ENCODE results near the gene CHAC2.
A peak's percentile ranks its signal among the peaks of the same experiment; 100 is the strongest.
"Not testable (repeated sequence)": the region's sequence is repeated elsewhere in the genome, so short reads cannot be mapped to it uniquely, and the experiment has no call there.

The CHAC2 gene

DNA sequence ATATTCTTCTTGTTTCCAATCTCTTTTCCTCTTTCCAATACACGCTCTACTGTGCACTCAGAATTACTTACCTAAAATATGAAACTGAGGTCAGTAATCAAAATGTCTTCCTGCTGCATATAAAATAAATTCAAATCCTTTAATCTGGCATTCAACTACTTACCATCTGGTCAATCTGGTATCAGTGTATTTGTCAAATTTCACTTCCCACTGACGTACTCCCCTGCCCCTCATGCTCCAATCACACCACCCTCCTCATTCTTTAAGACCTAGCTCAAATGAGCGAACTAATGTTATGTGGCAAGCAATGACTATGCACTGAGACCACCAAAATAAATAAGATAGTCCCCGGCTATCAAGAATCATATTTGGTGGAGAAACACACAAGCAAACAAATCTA lies 12.5 kb downstream of the CHAC2 start:
- no peak for DNase-seq

DNA sequence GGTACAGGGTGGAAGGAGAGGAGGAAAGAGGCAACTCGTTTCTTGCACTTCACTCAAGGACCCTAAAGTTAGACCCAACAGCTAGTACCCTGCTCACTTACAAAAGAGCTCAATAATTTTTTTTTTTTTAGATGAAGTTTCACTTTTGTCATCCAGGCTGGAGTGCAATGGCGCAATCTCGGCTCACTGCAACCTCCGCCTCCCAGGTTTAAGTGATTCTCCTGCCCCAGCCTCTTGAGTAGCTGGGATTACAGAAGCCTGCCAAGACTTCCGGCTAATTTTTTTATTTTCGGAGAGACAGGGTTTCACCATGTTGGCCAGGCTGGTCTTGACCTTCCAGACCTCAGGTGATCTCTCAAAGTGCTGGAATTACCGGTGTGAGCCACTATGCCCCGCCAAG lies 15.1 kb downstream of the CHAC2 start:
- no peak for DNase-seq

DNA sequence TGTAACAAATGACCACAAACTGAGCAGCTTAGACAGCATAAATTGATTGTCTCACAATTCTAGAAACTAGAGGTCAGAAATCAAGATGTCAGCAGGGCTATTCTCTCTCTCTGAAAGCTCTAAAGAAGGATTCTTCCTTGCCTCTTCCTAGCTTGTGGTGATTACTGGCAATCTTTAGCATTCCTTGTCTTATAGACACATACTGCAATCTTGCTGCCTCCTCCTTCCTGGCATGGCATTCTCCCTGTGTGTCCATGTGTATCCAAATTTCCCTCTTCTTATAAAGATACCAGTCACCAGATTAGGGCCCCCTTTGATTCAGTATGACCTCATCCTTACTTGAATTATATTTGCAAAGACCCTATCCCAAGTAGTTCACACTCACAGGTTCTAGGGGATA lies 16.8 kb downstream of the CHAC2 start:
- DNase-seq = no peak

DNA sequence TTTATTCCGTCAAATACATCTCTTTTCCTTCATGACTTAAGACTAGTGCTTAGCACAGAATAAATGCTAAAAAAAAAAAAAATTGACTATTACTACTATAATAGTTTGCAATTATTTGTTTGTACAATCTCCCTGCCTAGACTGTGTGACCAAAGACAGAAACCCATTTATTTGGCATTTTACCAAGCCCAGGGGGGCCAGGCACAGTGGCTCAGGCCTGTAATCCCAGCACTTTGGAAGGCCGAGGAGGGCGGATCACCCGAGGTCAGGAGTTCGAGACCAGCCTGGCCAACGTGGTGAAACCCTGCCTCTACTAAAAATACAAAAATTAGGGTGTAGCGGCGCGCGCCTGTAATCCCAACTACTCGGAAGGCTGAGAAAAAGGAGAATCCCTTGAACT lies 17.8 kb downstream of the CHAC2 start:
- no peak for DNase-seq

DNA sequence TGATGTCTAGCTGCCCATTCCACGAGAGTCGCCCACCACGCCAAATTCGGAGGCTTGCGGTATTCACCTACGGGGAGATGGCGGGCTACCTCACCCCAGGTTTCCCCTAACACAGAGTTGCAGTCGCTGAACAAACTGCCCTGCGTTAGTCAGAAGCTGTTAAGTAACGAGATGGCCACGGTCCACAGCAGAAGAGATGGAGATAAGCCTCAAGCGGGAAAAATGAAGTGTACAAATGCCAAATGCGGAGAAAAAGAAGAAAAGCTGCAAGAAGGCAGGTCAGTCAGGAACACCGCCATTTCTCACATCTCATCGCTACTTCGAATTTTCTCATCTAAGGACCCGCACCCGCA lies 18.7 kb downstream of the CHAC2 start:
- DNase-seq = peak in 1 of 4 experiments; percentile 2

DNA sequence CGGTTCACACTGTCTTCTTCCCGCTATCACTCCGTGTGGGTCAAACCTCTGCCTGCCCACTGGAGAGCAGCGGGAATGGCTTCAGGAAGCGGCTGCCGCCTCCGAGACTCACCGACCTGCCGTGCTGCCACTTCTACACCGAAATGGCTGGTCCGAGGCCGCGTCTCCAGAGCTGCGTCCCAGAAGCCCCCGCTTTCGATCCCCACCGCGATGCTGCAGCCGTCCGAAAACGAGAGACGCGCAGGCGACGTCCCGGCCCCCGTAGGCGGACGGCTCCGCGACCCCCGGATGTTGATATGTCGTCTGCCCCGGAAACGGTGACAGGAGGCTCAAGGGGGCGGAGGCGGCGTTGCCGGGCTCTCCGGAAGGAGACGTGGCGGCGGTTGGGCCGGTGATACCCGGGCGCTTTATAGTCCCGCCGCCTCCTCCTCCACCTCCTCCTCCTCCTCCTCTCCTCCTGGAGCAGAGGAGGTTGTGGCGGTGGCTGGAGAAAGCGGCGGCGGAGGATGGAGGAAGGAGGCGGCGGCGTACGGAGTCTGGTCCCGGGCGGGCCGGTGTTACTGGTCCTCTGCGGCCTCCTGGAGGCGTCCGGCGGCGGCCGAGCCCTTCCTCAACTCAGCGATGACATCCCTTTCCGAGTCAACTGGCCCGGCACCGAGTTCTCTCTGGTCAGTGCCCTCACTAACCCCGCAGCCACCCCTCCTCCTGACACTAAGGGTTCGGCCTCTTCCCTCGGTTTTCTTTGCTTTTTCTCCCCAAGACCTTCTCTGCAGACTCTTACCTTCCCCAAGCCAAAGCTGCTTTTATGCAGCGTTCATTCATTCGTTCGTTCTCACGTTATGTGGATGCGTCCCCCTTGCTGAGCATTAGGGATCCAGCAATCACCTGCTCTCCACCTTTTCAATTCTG lies 19.4 kb downstream of the CHAC2 start, which contains the start of the genes ASB3 and ERLEC1:
TSS of gene ASB3 (minus strand) at position 249 of the 909 bp plus-strand sequence. CDS start 21,381 bp downstream, outside the sequence.
TSS of gene ERLEC1 (plus strand) at position 340 of the 909 bp plus-strand sequence. CDS start at position 507, 167 bp downstream.
- DNase-seq = peak; percentile 70 to 82 (median 76)

DNA sequence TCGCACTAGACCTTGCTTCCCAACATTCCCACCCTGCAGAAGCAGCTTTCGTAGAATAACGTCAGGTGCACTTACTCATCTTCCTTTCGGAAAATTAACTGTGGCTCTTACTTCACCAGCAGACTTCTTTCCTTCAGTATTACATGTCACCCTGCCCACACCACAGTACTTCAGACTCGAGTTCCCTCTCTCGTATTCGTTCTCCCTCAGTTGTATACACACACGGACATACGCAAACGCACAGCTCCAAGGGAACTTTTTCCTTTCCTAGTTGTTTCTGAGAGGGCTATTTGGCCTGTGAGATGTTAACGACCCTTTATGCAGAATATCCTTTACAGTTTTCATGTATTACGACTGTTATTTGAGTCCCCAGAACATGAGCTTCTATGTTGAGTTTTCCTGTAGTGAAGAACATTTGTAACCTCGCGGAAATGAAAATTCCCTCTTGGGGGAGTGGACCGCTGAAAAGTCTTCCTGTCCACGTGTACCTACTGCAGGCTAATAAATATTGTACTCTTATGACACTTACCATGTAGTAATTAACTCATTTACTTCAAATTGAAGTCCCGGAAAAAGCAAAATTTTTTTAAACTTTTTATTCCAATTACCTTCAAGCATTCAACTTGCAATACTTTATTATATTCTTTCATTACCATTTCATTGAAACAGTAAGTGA lies 20.1 kb downstream of the CHAC2 start:
- DNase-seq = no peak

DNA sequence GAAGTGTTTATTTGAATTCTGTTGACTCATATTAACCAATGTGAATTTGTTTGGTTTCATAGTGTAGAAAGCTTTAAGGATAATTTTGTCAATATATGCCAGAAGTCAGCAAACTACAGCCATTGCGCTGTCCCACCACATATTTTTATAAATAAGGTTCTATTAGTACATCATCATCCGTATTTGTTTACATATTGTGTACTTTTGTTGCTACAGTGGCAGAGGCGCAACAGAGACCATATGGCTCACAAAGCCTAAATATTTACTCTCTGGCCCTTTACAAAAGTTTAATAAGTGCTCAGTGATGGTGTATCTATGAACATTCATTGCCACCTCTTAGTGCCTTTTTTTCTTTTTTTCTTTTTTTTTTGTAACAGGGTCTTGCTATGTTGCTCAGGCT lies 25.7 kb downstream of the CHAC2 start:
- no peak for DNase-seq

DNA sequence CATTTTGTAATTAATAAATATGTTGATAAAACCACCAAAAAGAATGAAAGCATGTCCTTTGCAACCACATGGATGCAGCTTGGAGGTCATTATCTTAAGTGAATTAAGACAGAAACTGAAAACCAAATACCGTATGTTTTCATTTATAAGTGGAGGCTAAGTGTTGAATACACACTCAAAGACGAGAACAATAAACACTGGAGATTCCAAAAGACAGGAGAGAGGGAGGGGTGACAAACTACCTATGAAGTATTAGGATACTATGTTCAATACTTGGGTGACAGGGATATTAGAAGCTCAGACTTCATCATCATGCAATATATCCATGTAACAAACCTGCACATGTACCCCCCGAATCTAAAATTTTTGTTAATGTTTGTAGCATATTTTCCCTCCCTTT lies 26.2 kb downstream of the CHAC2 start:
- DNase-seq = no peak

DNA sequence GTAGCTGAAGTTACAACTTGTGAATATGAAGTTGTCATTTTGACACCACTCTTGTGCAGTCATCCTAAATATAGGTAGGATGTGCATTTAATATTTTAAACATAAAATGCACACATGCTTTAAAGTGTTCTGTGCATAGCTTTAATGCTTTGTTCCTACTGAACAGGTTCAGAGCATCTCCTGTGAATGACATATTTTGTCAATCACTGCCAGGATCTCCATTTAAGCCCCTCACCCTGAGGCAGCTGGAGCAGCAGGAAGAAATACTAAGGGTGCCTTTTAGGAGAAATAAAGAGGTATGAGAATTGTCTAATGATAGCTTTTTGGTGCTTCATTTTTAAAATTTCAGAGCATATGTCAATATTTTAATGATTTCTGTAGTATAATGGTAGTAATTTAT lies 33.9 kb downstream of the CHAC2 start:
- DNase-seq = no peak

DNA sequence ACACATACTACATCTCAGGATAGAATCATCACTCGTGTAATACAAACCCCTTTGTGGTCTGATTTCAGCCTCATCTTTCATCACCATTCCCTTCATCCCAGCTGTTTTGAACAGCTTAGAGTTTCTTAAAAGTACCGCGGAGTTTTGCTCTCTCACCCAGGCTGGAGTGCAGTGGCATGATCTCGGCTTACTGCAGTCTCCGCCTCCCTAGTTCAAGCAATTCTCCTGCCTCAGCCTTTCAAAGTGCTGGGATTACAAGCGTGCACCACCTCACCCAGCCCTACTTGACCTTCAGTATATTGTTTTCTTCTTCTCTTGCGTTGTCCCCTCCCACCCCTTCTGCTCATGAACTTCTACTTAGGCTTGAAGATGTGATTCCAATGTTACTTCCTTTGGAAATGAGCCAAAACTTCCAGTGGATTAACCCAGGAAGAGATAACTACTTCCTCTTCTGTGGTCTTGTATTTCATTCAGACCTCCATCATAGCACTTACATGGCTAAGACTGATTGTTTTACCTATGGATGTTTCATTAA lies 35.1 kb downstream of the CHAC2 start:
- no peak for DNase-seq

DNA sequence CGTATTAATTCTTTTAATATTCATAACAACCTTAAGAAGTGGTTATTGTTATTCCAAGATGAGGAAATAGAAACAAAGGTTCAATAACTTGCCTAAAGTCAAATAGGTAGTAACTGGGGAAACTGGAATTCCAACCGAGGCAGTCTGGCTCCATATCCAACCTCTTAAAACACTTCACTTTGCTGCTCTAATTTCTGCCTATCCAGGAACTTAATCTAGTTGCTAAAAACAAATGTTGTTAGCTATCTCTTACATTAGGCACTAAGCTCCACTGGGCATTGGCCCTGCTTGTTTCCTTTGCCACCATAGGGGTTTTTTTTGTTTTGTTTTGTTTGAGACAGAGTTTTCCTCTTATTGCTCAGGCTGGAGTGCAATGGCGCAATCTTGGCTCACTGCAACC lies 44.0 kb downstream of the CHAC2 start:
- no peak for DNase-seq

DNA sequence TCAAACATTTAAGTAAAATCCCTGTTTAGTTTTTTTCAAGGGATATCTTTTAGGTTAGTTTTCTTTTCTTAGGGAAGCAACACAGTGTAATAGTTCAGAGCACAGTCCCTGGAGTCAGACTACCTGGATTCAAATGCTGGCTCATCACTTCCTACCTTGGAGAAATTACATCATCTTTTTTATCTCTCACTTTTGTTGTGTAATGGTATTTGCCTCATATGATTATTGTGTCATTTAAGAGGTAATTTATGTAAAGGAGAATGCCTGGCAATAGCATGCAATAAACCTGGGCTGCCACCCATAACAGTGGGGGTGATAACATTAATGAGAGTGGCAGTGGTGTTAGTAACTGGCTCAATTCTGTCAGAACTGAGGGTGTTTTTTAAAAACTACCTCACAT lies 45.5 kb downstream of the CHAC2 start:
- DNase-seq = no peak

DNA sequence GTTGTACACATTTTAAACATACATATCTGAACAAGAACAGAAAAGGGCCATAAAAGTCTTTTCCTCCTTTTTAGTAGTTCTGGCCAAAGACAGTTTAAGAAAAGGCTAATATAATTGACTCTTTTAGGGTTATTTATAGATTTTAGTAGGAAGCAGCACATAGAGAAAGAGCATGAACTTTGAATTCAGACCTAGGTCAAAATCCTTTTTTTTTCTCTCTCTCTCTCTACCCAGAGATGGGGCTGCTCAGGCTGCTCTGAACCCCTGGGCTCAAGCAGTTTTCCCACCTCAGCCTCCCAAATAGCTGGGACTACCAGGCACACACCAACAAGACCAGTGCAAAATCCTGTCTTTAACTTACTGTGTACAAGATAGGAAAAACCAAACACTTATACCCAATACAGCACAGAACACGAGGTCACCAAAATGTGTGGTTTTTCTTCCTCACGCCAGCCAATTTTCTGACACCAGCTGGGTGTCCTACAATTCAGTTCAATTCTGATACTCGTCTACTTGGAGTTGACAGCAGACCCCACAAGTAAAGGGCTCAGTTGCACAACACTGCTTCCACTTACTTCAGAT lies 51.3 kb downstream of the CHAC2 start:
- DNase-seq = no peak

DNA sequence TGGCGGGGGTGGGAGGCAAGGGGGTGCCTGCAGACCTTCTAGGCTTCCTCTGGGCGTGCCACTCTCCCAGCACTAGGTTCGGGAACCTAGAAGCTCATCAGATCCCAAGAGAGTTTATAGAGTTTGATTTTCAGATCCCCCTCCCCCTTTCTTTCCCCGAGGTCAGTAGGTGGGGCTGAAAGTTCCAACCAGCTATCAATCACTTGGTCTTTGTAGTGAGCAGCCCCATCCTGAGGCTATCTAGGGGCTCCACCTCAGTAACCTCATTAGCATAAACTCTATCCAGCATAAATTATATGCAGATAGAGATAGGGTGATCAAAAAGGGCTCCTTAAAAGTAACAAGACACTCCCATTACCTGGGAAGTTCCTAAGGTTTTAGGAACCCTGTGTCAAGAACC lies 52.0 kb downstream of the CHAC2 start:
- DNase-seq = no peak

DNA sequence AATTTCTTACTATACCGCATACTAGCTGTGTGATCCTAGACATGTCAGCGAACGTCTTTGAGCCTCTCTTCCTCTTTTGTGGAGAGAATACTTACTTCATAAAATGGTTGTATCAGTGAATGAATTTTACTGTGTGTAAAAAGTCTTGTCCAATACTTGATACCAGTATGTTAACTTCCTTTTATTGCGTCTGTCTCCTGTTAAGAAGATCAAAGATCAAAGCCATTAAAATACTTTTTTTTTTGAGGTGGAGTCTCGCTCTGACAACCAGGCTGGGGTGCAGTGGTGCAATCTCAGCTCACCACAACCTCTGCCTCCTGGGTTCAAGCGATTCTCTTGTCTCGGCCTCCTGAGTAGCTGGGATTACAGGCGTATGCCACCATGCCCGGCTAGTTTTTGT lies 52.4 kb downstream of the CHAC2 start:
- no peak for DNase-seq

DNA sequence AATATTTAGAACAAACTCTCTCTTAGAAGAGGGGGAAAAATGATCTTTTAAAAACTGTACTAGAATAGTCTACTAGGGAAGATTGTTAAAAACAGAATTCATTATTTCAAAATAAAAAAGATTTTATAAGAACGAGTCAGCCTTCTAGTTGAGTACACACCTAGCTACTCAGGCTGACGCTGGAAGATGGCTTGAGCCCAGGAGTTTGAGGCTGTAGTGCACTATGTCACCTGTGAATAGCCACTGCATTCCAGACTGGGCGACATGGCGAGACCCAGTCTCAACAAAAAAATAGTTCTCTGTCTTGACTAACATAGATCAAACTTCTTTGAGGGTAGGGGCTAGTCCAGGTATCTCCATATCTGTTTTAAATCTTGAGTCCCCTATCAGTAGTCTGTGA lies 53.1 kb downstream of the CHAC2 start:
- DNase-seq = no peak

DNA sequence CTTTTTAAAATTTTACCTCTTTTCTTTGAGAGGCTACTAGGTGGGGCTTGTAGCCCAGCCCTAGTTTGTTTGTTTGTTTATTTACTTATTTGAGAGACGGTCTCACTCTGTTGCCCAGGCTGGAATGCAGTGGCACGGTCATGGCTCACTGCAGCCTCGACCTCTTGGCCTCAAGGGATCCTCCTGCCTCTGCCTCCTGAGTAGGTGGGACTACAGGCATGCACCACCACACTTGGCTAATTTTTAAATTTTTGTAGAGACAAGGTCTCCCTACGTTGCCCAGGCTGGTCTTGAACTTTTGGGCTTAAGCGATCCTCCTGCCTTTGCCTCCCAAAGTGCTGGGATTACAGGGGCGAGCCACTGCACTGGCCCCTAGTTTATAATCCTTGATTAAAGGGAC lies 54.2 kb downstream of the CHAC2 start:
- DNase-seq = no peak

DNA sequence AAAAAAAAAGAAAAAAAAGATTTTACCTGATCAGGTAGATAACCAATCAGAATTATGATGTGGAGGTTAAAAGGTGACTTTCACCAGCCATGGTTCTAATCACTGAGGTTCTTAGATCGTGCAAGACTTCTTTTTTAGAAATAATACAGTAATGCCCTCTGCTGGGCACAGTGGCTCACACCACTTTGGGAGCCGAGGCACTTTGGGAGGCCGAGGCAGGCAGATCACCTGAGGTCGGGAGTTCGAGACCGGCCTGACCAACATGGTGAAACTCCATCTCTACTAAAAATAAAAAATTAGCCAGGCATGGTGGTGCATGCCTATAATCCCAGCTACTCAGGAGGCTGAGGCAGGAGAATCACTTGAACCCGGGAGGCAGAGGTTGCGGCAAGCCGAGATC lies 56.0 kb downstream of the CHAC2 start:
- DNase-seq = not testable (repeated sequence)

All from activated CD4-positive, CD25-positive, alpha-beta regulatory T cell (primary cell).